Neural cell (in vitro differentiated cells): ENCODE data around the gene PLBD1. TPM values are rescaled to one million over a fixed set of nuclear protein-coding genes. Genes with fewer than 3 reads are reported as not detected.

Experiments used
- H2AFZ ChIP-seq: fragments of 200-600, 300-800 bp; sonication (generic), shearing (Covaris generic); 2 replicates; pipeline ENCODE4 v1.6.0; 2014; ENCODE audit warnings: low read depth, mild to moderate bottlenecking, antibody characterized with exemption, low read length, moderate library complexity
- H3F3A ChIP-seq: fragments of 200-600 bp; shearing (Covaris generic); 2 replicates; pipeline ENCODE4 v1.6.1; 2016; ENCODE audit warnings: mild to moderate bottlenecking, moderate library complexity, mixed read lengths, antibody characterized with exemption, low read length; ENCODE audit not compliant: insufficient read depth, poor library complexity, severe bottlenecking
- H3K27ac ChIP-seq: fragments of 200-600, 300-800 bp; sonication (generic), shearing (Covaris generic); 2 replicates; pipeline ENCODE4 v1.5.1; 2014; ENCODE audit warnings: mild to moderate bottlenecking, low read length, moderate library complexity
- H3K27me3 ChIP-seq: fragments of 300-800, 200-600 bp; sonication (generic), shearing (Covaris generic); 2 replicates; pipeline ENCODE4 v1.6.0; 2014; ENCODE audit warnings: mild to moderate bottlenecking, low read depth, low read length, moderate library complexity; ENCODE audit not compliant: insufficient read depth
- H3K36me3 ChIP-seq: fragments of 300-800, 200-600 bp; sonication (generic), shearing (Covaris generic); 2 replicates; pipeline ENCODE4 v1.5.1; 2014; ENCODE audit warnings: mild to moderate bottlenecking, antibody characterized with exemption, low read length, moderate library complexity; ENCODE audit not compliant: insufficient read depth
- H3K4me2 ChIP-seq: fragments of 300-800, 200-600 bp; sonication (generic), shearing (Covaris generic); 2 replicates; pipeline ENCODE4 v1.6.0; 2014; ENCODE audit warnings: mild to moderate bottlenecking, low read length
- H3K4me3 ChIP-seq: fragments of 300-800, 200-600 bp; sonication (generic), shearing (Covaris generic); 2 replicates; pipeline ENCODE4 v1.5.1; 2014; ENCODE audit warnings: mild to moderate bottlenecking, low read length, moderate library complexity
- H3K79me2 ChIP-seq: fragments of 200-600 bp; shearing (Covaris generic); replicated peaks from 2 replicates; pipeline ENCODE4 v1.6.0; 2014; ENCODE audit warnings: mild to moderate bottlenecking, low read length, moderate library complexity; ENCODE audit not compliant: insufficient read depth
- H3K9ac ChIP-seq: fragments of 300-800, 200-600 bp; sonication (generic), shearing (Covaris generic); 2 replicates; pipeline ENCODE4 v1.6.1; 2016; ENCODE audit warnings: mild to moderate bottlenecking, low read length, mixed read lengths
- H3K9me2 ChIP-seq: fragments of 200-600 bp; shearing (Covaris generic); 2 replicates; pipeline ENCODE4 v1.6.1; 2016; ENCODE audit warnings: mild to moderate bottlenecking, low read length, mixed read lengths; ENCODE audit not compliant: insufficient read depth
- H3K9me3 ChIP-seq: fragments of 200-600, 300-800 bp; sonication (generic), shearing (Covaris generic); 2 replicates; pipeline ENCODE4 v1.6.1; 2016; ENCODE audit warnings: mild to moderate bottlenecking, mixed run types, low read length, moderate library complexity, mixed read lengths
- H4K20me1 ChIP-seq: fragments of 200-600 bp; shearing (Covaris generic); 2 replicates; pipeline ENCODE4 v1.6.1; 2016; ENCODE audit warnings: mild to moderate bottlenecking, mixed run types; ENCODE audit not compliant: insufficient read depth
- EP300 ChIP-seq: fragments of 450-650 bp; conservative IDR thresholded peaks from 2 replicates; pipeline ENCODE4 v1.6.1; 2014; ENCODE audit warnings: antibody characterized with exemption, mild to moderate bottlenecking, moderate library complexity; ENCODE audit not compliant: poor library complexity, severe bottlenecking
- EZH2 ChIP-seq: fragments of 200-600, 300-800 bp; shearing (Covaris generic), sonication (generic); IDR thresholded peaks from 2 replicates; pipeline ENCODE4 v1.6.1; 2014; ENCODE audit warnings: antibody characterized with exemption, low read length, borderline replicate concordance, mild to moderate bottlenecking; ENCODE audit not compliant: insufficient read depth, poor library complexity, severe bottlenecking
- MXI1 ChIP-seq: fragments of 450-650 bp; conservative IDR thresholded peaks from 2 replicates; pipeline ENCODE4 v1.6.1; 2014; ENCODE audit warnings: antibody characterized with exemption, mild to moderate bottlenecking; ENCODE audit not compliant: poor library complexity, severe bottlenecking
- POLR2AphosphoS5 ChIP-seq: IDR thresholded peaks from 2 replicates; pipeline ENCODE4 v1.6.1; 2012
- RAD21 ChIP-seq: fragments of 450-650 bp; conservative IDR thresholded peaks from 2 replicates; pipeline ENCODE4 v1.6.1; 2014; ENCODE audit warnings: antibody characterized with exemption, mild to moderate bottlenecking, moderate library complexity
- SMC3 ChIP-seq: fragments of 450-650 bp; conservative IDR thresholded peaks from 2 replicates; pipeline ENCODE4 v1.6.1; 2014; ENCODE audit warnings: antibody characterized with exemption, mild to moderate bottlenecking, moderate library complexity; ENCODE audit not compliant: poor library complexity
- TAF1 ChIP-seq: IDR thresholded peaks from 2 replicates; pipeline ENCODE4 v1.6.1; 2012; ENCODE audit warnings: low read depth
- polyA plus RNA-seq: library from polyadenylated mRNA; depleted of rRNA; stranded (reverse); fragments of >200 nt; gene quantifications from 2 replicates; pipeline ENCODE4 v1.2.3, GENCODE V29; 2014
- TF ChIP-seq, protein P1 (sequence below): IDR thresholded peaks from 2 replicates; pipeline ENCODE4 v1.6.1; 2012; ENCODE audit warnings: borderline replicate concordance
- TF ChIP-seq, protein P2 (sequence below): fragments of 450-650 bp; IDR thresholded peaks from 2 replicates; pipeline ENCODE4 v1.5.1; 2014; ENCODE audit warnings: antibody characterized with exemption, mild to moderate bottlenecking, moderate library complexity; ENCODE audit not compliant: poor library complexity, severe bottlenecking

Gene PLBD1
- polyA plus RNA-seq, 1 donor from 2014 or later = not detected

DNA sequence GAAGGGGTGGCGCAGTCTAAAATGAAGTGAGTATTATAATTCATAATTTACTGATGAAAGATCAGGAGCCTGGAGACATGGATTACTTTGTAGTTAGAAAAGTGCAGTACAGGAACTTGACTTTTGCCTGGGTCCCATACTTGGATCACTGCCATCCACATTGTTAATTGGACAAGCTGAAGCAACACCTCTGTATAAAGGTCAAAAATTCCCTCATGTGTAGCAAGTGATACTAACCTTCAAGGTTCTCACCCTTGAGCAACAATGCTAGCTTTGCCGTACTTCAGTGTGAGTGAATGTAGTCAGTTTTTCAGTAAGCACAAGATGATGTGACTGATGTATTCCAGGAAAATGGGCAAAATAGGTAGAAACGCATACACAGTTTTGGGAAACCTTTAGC lies 44.6 kb upstream of the PLBD1 start:
- Histone ChIP-seq H4K20me1 (no peaks in the 10 kb centered on the region), H3K79me2 (no peaks in the 10 kb centered on the region), H3K4me2 (no peak overlapping the region), H3K27ac (no peak overlapping the region), H3K9me2 (no peaks in the 10 kb centered on the region), H3F3A (no peaks in the 10 kb centered on the region), H3K9ac (no peak overlapping the region), H3K9me3 (peaks cover 5% of the 10 kb centered on the region), H2AFZ (no peak overlapping the region), H3K27me3 (no peaks in the 10 kb centered on the region), H3K36me3 (no peaks in the 10 kb centered on the region), H3K4me3 (no peak overlapping the region)
- TF ChIP-seq SMC3 = no peak
- no peak for TF ChIP-seq TAF1
- no peak for TF ChIP-seq POLR2AphosphoS5

DNA sequence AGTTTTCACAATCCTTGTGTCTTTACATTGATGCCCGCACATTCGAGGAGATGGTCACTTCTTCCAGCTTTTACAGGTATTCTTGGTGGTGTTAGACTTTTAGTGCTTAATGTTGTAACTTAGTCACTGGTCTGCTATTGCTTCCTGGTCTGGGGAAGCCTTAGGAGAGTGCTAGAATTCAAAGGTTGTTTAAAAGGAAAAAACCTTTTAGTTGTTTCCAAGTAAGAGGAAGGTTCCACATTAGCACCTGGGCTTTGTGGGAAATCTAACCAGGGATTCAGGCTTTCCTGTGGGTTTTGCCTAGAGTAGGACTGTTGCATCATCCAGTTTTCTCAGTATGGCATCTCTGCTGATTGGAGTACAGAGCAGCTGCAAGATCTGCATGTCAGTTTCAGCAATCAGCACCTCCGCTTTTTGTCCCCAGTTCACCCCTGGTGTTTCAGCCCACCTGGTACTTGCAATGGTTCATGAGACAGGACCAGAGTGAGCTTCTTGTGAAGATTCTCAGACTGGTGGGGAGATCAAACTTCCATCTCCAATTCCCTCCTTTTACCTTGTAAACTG lies 44.0 kb upstream of the PLBD1 start:
- Histone ChIP-seq H2AFZ (no peak overlapping the region), H3K9me2 (no peaks in the 10 kb centered on the region), H3K9ac (no peak overlapping the region), H3K9me3 (peaks cover 6% of the 10 kb centered on the region), H3K4me2 (no peak overlapping the region), H3K27ac (no peak overlapping the region), H4K20me1 (no peaks in the 10 kb centered on the region), H3F3A (no peaks in the 10 kb centered on the region), H3K4me3 (no peak overlapping the region), H3K36me3 (no peaks in the 10 kb centered on the region), H3K27me3 (no peaks in the 10 kb centered on the region), H3K79me2 (no peaks in the 10 kb centered on the region)
- TF ChIP-seq EZH2 = no peak
- TF ChIP-seq MXI1 = no peak
- TF ChIP-seq TAF1 = no peak
- TF ChIP-seq, protein P1, sequence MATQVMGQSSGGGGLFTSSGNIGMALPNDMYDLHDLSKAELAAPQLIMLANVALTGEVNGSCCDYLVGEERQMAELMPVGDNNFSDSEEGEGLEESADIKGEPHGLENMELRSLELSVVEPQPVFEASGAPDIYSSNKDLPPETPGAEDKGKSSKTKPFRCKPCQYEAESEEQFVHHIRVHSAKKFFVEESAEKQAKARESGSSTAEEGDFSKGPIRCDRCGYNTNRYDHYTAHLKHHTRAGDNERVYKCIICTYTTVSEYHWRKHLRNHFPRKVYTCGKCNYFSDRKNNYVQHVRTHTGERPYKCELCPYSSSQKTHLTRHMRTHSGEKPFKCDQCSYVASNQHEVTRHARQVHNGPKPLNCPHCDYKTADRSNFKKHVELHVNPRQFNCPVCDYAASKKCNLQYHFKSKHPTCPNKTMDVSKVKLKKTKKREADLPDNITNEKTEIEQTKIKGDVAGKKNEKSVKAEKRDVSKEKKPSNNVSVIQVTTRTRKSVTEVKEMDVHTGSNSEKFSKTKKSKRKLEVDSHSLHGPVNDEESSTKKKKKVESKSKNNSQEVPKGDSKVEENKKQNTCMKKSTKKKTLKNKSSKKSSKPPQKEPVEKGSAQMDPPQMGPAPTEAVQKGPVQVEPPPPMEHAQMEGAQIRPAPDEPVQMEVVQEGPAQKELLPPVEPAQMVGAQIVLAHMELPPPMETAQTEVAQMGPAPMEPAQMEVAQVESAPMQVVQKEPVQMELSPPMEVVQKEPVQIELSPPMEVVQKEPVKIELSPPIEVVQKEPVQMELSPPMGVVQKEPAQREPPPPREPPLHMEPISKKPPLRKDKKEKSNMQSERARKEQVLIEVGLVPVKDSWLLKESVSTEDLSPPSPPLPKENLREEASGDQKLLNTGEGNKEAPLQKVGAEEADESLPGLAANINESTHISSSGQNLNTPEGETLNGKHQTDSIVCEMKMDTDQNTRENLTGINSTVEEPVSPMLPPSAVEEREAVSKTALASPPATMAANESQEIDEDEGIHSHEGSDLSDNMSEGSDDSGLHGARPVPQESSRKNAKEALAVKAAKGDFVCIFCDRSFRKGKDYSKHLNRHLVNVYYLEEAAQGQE = no peak
- TF ChIP-seq RAD21 = no peak
- TF ChIP-seq, protein P2, sequence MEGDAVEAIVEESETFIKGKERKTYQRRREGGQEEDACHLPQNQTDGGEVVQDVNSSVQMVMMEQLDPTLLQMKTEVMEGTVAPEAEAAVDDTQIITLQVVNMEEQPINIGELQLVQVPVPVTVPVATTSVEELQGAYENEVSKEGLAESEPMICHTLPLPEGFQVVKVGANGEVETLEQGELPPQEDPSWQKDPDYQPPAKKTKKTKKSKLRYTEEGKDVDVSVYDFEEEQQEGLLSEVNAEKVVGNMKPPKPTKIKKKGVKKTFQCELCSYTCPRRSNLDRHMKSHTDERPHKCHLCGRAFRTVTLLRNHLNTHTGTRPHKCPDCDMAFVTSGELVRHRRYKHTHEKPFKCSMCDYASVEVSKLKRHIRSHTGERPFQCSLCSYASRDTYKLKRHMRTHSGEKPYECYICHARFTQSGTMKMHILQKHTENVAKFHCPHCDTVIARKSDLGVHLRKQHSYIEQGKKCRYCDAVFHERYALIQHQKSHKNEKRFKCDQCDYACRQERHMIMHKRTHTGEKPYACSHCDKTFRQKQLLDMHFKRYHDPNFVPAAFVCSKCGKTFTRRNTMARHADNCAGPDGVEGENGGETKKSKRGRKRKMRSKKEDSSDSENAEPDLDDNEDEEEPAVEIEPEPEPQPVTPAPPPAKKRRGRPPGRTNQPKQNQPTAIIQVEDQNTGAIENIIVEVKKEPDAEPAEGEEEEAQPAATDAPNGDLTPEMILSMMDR = no peak
- no peak for TF ChIP-seq SMC3
- TF ChIP-seq EP300 = no peak

DNA sequence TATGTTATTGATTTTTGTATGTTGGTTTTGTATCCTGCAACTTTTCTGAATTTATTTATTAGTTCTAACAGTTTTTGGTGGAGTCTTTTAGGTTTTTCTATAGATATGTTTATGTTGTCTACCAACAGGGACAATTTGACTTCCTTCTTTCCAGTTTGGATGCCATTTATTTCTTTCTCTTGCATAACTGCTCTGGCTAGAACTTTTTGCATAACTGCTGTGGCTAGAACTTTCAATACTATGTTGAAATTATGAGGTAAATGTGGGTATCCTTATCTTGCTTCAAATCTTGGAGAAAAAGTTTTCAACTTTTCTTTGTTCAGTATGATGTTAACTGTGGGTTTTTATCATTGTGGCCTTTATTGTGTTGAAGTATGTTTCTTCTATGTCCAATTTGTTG lies 39.9 kb upstream of the PLBD1 start:
- Histone ChIP-seq H3K27ac (no peak overlapping the region), H3K9me3 (peaks cover 8% of the 10 kb centered on the region), H3K4me3 (no peak overlapping the region), H3K9me2 (no peaks in the 10 kb centered on the region), H3K9ac (no peak overlapping the region), H3K36me3 (no peaks in the 10 kb centered on the region), H3K4me2 (no peak overlapping the region), H3F3A (no peaks in the 10 kb centered on the region), H3K27me3 (no peaks in the 10 kb centered on the region), H2AFZ (no peak overlapping the region), H4K20me1 (no peaks in the 10 kb centered on the region), H3K79me2 (no peaks in the 10 kb centered on the region)
- no peak for TF ChIP-seq EZH2
- TF ChIP-seq SMC3 = no peak
- TF ChIP-seq, protein P2 = no peak
- TF ChIP-seq, protein P1 = no peak
- no peak for TF ChIP-seq MXI1
- TF ChIP-seq EP300 = no peak
- no peak for TF ChIP-seq POLR2AphosphoS5
- TF ChIP-seq RAD21 = no peak
- no peak for TF ChIP-seq TAF1
